ENCODE results near the gene SLC10A7. TPM values are rescaled to one million over a fixed set of nuclear protein-coding genes. Genes with fewer than 3 reads are reported as not detected.

Gene SLC10A7
- total RNA-seq, 1 experiment from 2014 or later: 15.9 TPM

DNA sequence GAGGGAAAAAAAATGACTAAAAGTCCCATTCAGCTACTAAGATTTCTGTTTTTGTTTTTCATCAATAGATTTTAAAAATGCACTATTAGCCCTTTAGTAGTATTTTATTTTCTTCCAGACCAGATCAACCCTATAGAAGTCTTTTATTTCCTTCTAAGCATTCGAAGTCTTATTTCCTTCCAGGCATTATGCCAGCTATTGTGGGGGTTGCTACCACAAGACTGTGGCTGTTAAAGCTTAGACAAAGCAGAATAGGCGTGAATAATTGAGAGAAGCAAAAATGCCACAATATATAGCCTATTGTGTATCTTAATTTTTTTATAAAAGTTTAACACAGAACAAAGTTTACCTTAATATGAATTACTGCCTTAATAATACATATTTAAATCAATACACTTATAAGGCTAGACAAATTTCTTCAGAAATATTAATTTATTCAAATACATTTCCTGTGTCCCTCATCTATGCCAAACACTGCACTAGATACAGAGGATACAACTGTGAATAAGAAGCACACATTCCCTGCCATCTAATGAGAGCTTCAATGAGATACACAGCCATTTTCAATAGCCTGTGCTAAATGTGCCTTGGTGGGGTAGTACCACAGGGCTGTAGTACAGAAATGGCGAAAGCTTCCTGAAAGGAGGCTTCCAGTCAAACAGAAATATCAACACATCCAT lies 33.1 kb downstream of the SLC10A7 start:
- H3K36me3 Mint-ChIP-seq (ENCODE audit: insufficient read depth, unreplicated experiment): no peaks in the 10 kb centered on the region
- no TSS peak for BruUV-seq (replicated peaks)
- DNase-seq: peak; percentile 22
- peaks cover 17% of the 10 kb centered on the region for H3K4me1 Mint-ChIP-seq (ENCODE audit: low read depth, unreplicated experiment)
- H3K4me3 Mint-ChIP-seq (ENCODE audit: low read depth, unreplicated experiment): no peak overlapping the region
- H3K9me3 Mint-ChIP-seq (ENCODE audit: low read depth, unreplicated experiment): peaks cover 3% of the 10 kb centered on the region
- CTCF ChIA-PET: no interaction called here
- no peaks in the 10 kb centered on the region for H3K27me3 Mint-ChIP-seq (ENCODE audit: unreplicated experiment)
- intact Hi-C loops (cut with micrococcal nuclease; ENCODE audit: unreplicated experiment): no loop called here
- H3K27ac Mint-ChIP-seq (ENCODE audit: unreplicated experiment): no peak overlapping the region
- TF ChIP-seq, protein P1, sequence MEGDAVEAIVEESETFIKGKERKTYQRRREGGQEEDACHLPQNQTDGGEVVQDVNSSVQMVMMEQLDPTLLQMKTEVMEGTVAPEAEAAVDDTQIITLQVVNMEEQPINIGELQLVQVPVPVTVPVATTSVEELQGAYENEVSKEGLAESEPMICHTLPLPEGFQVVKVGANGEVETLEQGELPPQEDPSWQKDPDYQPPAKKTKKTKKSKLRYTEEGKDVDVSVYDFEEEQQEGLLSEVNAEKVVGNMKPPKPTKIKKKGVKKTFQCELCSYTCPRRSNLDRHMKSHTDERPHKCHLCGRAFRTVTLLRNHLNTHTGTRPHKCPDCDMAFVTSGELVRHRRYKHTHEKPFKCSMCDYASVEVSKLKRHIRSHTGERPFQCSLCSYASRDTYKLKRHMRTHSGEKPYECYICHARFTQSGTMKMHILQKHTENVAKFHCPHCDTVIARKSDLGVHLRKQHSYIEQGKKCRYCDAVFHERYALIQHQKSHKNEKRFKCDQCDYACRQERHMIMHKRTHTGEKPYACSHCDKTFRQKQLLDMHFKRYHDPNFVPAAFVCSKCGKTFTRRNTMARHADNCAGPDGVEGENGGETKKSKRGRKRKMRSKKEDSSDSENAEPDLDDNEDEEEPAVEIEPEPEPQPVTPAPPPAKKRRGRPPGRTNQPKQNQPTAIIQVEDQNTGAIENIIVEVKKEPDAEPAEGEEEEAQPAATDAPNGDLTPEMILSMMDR (IDR thresholded peaks at IDR 0.05; ENCODE audit: unreplicated experiment): no peak

DNA sequence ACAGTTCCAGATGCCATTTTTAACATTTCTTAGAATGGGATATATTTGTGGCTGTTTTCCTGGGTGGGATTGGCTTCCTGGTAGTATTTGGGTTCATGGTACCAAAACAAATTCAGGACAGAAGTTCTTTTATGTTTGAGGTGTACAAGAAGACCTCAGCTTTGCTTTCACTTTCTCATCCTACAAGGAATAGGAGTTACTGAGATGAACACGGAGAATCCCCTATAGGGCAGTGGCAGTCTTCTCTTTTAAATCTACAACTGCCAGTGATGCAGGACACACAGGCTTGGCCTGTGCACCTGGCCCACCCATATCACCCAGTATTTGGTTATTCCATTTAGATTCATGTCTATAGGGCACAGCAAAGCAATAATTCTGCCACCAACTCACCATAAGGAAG lies 35.2 kb downstream of the SLC10A7 start:
- CTCF ChIA-PET: no interaction called here
- Mint-ChIP-seq H3K4me3 (ENCODE audit: low read depth, unreplicated experiment) (no peak overlapping the region), H3K4me1 (ENCODE audit: low read depth, unreplicated experiment) (peaks cover 17% of the 10 kb centered on the region), H3K9me3 (ENCODE audit: low read depth, unreplicated experiment) (peaks cover 5% of the 10 kb centered on the region), H3K27me3 (ENCODE audit: unreplicated experiment) (no peaks in the 10 kb centered on the region), H3K36me3 (ENCODE audit: insufficient read depth, unreplicated experiment) (no peaks in the 10 kb centered on the region), H3K27ac (ENCODE audit: unreplicated experiment) (no peak overlapping the region)
- no TSS peak for BruUV-seq (replicated peaks)
- DNase-seq: no peak
- intact Hi-C loops (cut with micrococcal nuclease; ENCODE audit: unreplicated experiment): no loop called here
- TF ChIP-seq, protein P1 (IDR thresholded peaks at IDR 0.05; ENCODE audit: unreplicated experiment): no peak

DNA sequence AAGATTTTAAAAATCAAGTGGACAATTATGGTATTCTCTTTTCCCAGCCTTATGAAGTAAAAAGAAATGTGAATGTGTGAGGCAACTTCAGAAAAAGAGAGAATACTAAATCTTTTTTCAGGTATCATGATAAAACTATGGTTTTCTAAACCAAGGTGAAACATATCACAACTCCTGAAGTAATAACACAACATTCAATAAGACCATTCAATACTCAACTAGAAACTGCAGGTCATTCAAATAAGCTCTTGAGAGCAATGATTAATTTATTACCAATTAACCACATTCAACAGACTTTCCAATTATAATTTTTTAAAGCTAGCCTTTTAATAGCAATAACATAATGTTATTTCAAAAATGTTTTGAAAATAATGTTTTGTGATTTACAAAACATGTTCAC lies 35.8 kb downstream of the SLC10A7 start:
- Mint-ChIP-seq H3K36me3 (ENCODE audit: insufficient read depth, unreplicated experiment) (no peaks in the 10 kb centered on the region), H3K9me3 (ENCODE audit: low read depth, unreplicated experiment) (peaks cover 5% of the 10 kb centered on the region), H3K27ac (ENCODE audit: unreplicated experiment) (no peak overlapping the region), H3K27me3 (ENCODE audit: unreplicated experiment) (no peaks in the 10 kb centered on the region), H3K4me1 (ENCODE audit: low read depth, unreplicated experiment) (peaks cover 17% of the 10 kb centered on the region), H3K4me3 (ENCODE audit: low read depth, unreplicated experiment) (no peak overlapping the region)
- CTCF ChIA-PET: no interaction called here
- intact Hi-C loops (cut with micrococcal nuclease; ENCODE audit: unreplicated experiment): no loop called here
- TF ChIP-seq, protein P1 (IDR thresholded peaks at IDR 0.05; ENCODE audit: unreplicated experiment): no peak
- BruUV-seq (replicated peaks): no TSS peak
- DNase-seq: no peak

DNA sequence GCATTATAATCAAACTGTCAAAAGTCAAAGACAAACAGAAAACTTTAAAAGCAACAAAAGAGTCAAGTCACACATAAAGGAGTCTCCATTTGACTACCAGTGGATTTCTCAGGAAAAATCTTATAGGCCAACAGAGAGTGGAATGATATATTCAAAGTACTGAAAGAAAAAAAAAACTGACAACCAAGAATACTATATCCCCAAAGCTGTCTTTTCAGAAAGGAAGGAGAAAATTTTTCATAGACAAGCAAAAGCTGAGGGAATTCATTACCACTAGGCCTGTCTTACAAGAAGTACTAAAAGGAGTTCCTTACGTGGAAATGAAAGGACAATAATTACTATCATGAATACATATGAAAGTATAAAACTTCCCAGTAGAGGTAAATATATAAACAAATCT lies 39.0 kb downstream of the SLC10A7 start:
- DNase-seq: no peak
- Mint-ChIP-seq H3K4me3 (ENCODE audit: low read depth, unreplicated experiment) (no peak overlapping the region), H3K36me3 (ENCODE audit: insufficient read depth, unreplicated experiment) (no peaks in the 10 kb centered on the region), H3K27me3 (ENCODE audit: unreplicated experiment) (no peaks in the 10 kb centered on the region), H3K9me3 (ENCODE audit: low read depth, unreplicated experiment) (peaks cover 5% of the 10 kb centered on the region), H3K27ac (ENCODE audit: unreplicated experiment) (no peak overlapping the region), H3K4me1 (ENCODE audit: low read depth, unreplicated experiment) (peaks cover 17% of the 10 kb centered on the region)
- CTCF ChIA-PET: interaction anchor here (0.6 kb wide), 1 partner anchor 415 kb away, joined by 4 read pairs; no protein-coding TSS in a partner anchor
- no TSS peak for BruUV-seq (replicated peaks)
- TF ChIP-seq, protein P1 (IDR thresholded peaks at IDR 0.05; ENCODE audit: unreplicated experiment): no peak
- intact Hi-C loops (cut with micrococcal nuclease; ENCODE audit: unreplicated experiment): no loop called here
